Stimulated activated memory B cell treated with anti-CD40 and anti-IgM and Interleukin-4, amounts not matched to agents 10 μg/mL and 1 μg/mL and 100 μg/mL, for 72 hours (primary cell): ENCODE data around the gene GLT8D1.

Experiments used
- ATAC-seq: fragments of 150-1000 bp; cut with Tn5 transposase; 2 replicates; pipeline ENCODE4 v1.10.0; 2021
- H3K27ac Mint-ChIP-seq: one replicate; pipeline ENCODE4 v1.8.0; 2022; ENCODE audit warnings: mild to moderate bottlenecking, mixed read lengths
- H3K27me3 Mint-ChIP-seq: one replicate; pipeline ENCODE4 v1.8.0; 2022; ENCODE audit warnings: mixed read lengths
- H3K36me3 Mint-ChIP-seq: one replicate; pipeline ENCODE4 v1.8.0; 2022; ENCODE audit warnings: mixed read lengths
- H3K4me1 Mint-ChIP-seq: one replicate; pipeline ENCODE4 v1.8.0; 2022; ENCODE audit warnings: mixed read lengths
- H3K4me3 Mint-ChIP-seq: one replicate; pipeline ENCODE4 v1.8.0; 2022; ENCODE audit warnings: mild to moderate bottlenecking, moderate library complexity, mixed read lengths
- H3K9me3 Mint-ChIP-seq: one replicate; pipeline ENCODE4 v1.8.0; 2022; ENCODE audit warnings: mixed read lengths

GLT8D1 gene

DNA sequence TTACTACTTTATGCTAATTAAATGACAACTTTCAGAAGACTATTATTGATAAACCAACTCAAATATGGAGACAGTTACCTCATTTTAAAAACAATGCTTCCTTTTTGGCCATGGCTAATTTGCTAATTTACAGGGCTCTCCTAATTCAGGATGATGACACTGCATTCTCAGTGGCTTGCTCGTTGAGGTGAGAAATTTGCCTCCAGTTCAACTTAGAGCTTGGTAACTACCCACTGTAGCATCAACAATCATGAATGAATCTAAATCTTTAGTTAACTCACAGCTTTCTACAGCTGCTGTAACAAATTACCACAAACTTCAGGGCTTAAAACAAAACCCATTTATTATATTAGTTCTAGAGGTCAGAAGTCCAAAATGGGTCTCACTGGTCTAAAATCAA, 33.9 kb downstream of the GLT8D1 start:
- Mint-ChIP-seq H3K27me3 (no peaks in the 10 kb centered on the region), H3K36me3 (peaks cover 46% of the 10 kb centered on the region), H3K4me1 (peaks cover 33% of the 10 kb centered on the region), H3K9me3 (no peaks in the 10 kb centered on the region), H3K4me3 (no peak overlapping the region), H3K27ac (peak overlapping the region; percentile 76)
- no peak for ATAC-seq

- ATAC-seq: peak; percentile 84
- no peak overlapping the region for H3K4me3 Mint-ChIP-seq
- no peaks in the 10 kb centered on the region for H3K27me3 Mint-ChIP-seq
- H3K9me3 Mint-ChIP-seq: no peaks in the 10 kb centered on the region
- peaks cover 48% of the 10 kb centered on the region for H3K36me3 Mint-ChIP-seq
- H3K27ac Mint-ChIP-seq: peak overlapping the region; percentile 76
- H3K4me1 Mint-ChIP-seq: peaks cover 33% of the 10 kb centered on the region
Observed at GRCh38 chr3:52670621-52671521, 34.7 kb downstream of the GLT8D1 start.

DNA sequence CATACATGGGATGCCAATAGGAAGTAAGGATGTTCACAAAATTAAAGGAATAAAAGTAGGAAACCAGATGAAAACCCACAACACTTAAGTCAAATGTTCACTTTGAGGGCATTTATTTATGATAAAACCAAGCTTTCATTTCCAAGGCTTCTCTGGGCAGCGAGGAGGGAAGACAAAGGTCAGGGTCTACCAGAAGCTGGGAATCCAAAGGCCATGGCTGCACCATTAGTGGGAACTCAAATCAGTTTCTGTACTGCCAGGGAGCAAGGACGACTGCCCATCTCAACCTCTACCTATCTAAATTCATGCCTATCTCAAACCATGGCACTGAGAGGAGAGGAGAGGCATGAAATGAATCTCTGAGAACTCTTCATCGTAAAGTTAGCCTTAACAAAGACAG, 42.5 kb downstream of the GLT8D1 start:
- ATAC-seq: no peak
- Mint-ChIP-seq H3K27ac (no peak overlapping the region), H3K27me3 (no peaks in the 10 kb centered on the region), H3K9me3 (no peaks in the 10 kb centered on the region), H3K36me3 (peaks cover 50% of the 10 kb centered on the region), H3K4me3 (no peak overlapping the region), H3K4me1 (no peaks in the 10 kb centered on the region)

- ATAC-seq: no peak
- Mint-ChIP-seq H3K4me1 (no peaks in the 10 kb centered on the region), H3K4me3 (no peak overlapping the region), H3K27me3 (no peaks in the 10 kb centered on the region), H3K9me3 (no peaks in the 10 kb centered on the region), H3K27ac (no peak overlapping the region), H3K36me3 (peaks cover 65% of the 10 kb centered on the region)
Observed at GRCh38 chr3:52660046-52660445, 45.5 kb downstream of the GLT8D1 start.

GRCh38 chr3:52655895-52656294, 49.7 kb downstream of the GLT8D1 start:
- H3K4me1 Mint-ChIP-seq: no peaks in the 10 kb centered on the region
- H3K36me3 Mint-ChIP-seq: peaks cover 60% of the 10 kb centered on the region
- H3K9me3 Mint-ChIP-seq: no peaks in the 10 kb centered on the region
- H3K4me3 Mint-ChIP-seq: no peak overlapping the region
- no peak for ATAC-seq
- no peaks in the 10 kb centered on the region for H3K27me3 Mint-ChIP-seq
- no peak overlapping the region for H3K27ac Mint-ChIP-seq

GRCh38 chr3:52651592-52651991, 54.0 kb downstream of the GLT8D1 start:
- H3K4me3 Mint-ChIP-seq: no peak overlapping the region
- no peak for ATAC-seq
- H3K27me3 Mint-ChIP-seq: no peaks in the 10 kb centered on the region
- no peaks in the 10 kb centered on the region for H3K4me1 Mint-ChIP-seq
- no peaks in the 10 kb centered on the region for H3K9me3 Mint-ChIP-seq
- peaks cover 76% of the 10 kb centered on the region for H3K36me3 Mint-ChIP-seq
- H3K27ac Mint-ChIP-seq: no peak overlapping the region

GRCh38 chr3:52650439-52650838, 55.2 kb downstream of the GLT8D1 start:
- Mint-ChIP-seq H3K27me3 (no peaks in the 10 kb centered on the region), H3K4me3 (no peak overlapping the region), H3K9me3 (no peaks in the 10 kb centered on the region), H3K27ac (no peak overlapping the region), H3K36me3 (peaks cover 69% of the 10 kb centered on the region), H3K4me1 (no peaks in the 10 kb centered on the region)
- ATAC-seq: no peak

- H3K36me3 Mint-ChIP-seq: peaks cover 71% of the 10 kb centered on the region
- no peak for ATAC-seq
- H3K9me3 Mint-ChIP-seq: no peaks in the 10 kb centered on the region
- H3K27me3 Mint-ChIP-seq: no peaks in the 10 kb centered on the region
- no peaks in the 10 kb centered on the region for H3K4me1 Mint-ChIP-seq
- no peak overlapping the region for H3K4me3 Mint-ChIP-seq
- H3K27ac Mint-ChIP-seq: no peak overlapping the region
Observed at GRCh38 chr3:52649461-52650210, 56.0 kb downstream of the GLT8D1 start.

- Mint-ChIP-seq H3K9me3 (no peaks in the 10 kb centered on the region), H3K36me3 (peaks cover 57% of the 10 kb centered on the region), H3K4me3 (no peak overlapping the region), H3K27me3 (no peaks in the 10 kb centered on the region), H3K27ac (no peak overlapping the region), H3K4me1 (no peaks in the 10 kb centered on the region)
- no peak for ATAC-seq
Observed at GRCh38 chr3:52645549-52645948, 60.0 kb downstream of the GLT8D1 start.
